H54 (cell line): Measurements from ENCODE around the gene TWIST2.

ENCODE experiments used
- DNase-seq: peaks from one replicate; pipeline ENCODE4 v3.0.0; 2011; ENCODE audit warnings: low spot score, mixed read lengths; ENCODE audit not compliant: insufficient read length
- FAIRE-seq: peaks from 3 replicates; lab custom pipeline; 2011; peaks lifted over from hg19 to GRCh38; lab: Jason Lieb, UNC
- POLR2A ChIP-seq: IDR thresholded peaks from 2 replicates; pipeline ENCODE4 v1.6.1; 2011; ENCODE audit warnings: low read depth, mild to moderate bottlenecking, low read length

The TWIST2 gene

GRCh38 chr2:238954841-238955591 lies 107.1 kb downstream of the TWIST2 start:
- TF ChIP-seq POLR2A: no peak
- DNase-seq (no peak), FAIRE-seq (no peak)

GRCh38 chr2:238955648-238956531 lies 108.0 kb downstream of the TWIST2 start:
- FAIRE-seq (peak; percentile 74), DNase-seq (no peak)
- no peak for TF ChIP-seq POLR2A

- TF ChIP-seq POLR2A: no peak
- FAIRE-seq: no peak
- DNase-seq: no peak
Observed at GRCh38 chr2:238956676-238957075, 108.8 kb downstream of the TWIST2 start.
